OCI-LY1 (cell line): ENCODE results near the gene SBK2.

Experiments
- EZH2 ChIP-seq: fragments of 200-600 bp; sonication (generic), shearing (Covaris generic); IDR thresholded peaks from 2 replicates; pipeline ENCODE4 v1.8.0; 2017; ENCODE audit warnings: borderline replicate concordance, mixed run types, mild to moderate bottlenecking, antibody characterized with exemption, low read length, moderate library complexity, mixed read lengths
- TF ChIP-seq, protein P1 (sequence below): fragments of 200-600 bp; sonication (generic), shearing (Covaris generic); IDR thresholded peaks from 2 replicates; pipeline ENCODE4 v1.5.1; 2017; ENCODE audit warnings: mild to moderate bottlenecking, antibody characterized with exemption, low read length, moderate library complexity, mixed read lengths

DNA sequence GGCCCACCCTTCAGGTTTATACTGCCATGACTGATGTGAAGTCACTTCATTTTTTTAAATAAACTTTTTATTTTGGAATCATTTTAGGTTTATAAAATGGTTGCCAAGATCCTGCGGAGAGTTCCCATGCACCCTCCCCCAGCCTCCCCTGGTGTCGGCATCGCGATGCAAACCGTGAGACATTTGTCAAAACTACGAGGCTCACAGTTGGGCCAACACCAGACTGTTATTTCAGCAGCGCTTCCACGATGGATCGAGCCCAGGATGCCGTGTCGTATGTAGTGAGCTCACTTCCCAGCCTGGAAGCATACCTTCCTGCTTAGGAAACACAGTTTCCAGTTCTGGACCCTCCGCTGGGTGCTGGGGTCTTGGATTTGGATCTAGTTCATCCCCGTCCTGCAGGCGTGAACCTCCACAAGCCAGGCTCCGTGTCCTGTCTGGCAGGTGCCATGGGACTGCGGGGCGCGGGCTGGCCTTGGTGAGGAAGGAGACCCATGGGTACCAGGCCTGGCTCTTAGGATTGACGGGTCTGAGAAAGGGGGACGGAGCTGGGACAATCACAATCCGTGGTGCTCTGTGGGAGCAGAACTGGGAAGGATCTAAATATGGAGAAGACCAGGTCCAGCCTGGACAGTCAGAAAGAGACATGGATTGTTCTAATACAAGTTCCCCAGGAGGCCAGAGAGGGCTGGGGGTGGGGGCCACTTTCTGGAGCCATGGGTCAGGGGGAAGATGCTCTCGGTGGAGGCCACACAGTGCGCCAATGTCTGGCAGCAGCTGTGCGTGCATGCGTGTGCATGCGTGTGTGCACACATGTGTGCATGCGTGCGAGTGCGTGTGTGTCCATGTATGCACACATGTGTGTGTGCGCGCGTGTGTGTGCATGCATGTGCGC is 2.4 kb upstream of the SBK2 start:
- no peak for TF ChIP-seq EZH2
- TF ChIP-seq, protein P1, sequence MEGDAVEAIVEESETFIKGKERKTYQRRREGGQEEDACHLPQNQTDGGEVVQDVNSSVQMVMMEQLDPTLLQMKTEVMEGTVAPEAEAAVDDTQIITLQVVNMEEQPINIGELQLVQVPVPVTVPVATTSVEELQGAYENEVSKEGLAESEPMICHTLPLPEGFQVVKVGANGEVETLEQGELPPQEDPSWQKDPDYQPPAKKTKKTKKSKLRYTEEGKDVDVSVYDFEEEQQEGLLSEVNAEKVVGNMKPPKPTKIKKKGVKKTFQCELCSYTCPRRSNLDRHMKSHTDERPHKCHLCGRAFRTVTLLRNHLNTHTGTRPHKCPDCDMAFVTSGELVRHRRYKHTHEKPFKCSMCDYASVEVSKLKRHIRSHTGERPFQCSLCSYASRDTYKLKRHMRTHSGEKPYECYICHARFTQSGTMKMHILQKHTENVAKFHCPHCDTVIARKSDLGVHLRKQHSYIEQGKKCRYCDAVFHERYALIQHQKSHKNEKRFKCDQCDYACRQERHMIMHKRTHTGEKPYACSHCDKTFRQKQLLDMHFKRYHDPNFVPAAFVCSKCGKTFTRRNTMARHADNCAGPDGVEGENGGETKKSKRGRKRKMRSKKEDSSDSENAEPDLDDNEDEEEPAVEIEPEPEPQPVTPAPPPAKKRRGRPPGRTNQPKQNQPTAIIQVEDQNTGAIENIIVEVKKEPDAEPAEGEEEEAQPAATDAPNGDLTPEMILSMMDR = no peak
